Forelimb muscle (tissue), 1 donor: Measurements from ENCODE around the gene OXSM. TPM values are rescaled to one million over a fixed set of nuclear protein-coding genes. Genes with fewer than 3 reads are reported as not detected.

Experiments
- polyA plus RNA-seq: library from polyadenylated mRNA; unstranded; fragments of 120-200 nt; gene quantifications from one replicate; pipeline ENCODE4 v1.2.1, GENCODE V29; 2013; ENCODE audit not compliant: insufficient read length

OXSM gene
- polyA plus RNA-seq, 1 donor = 10.5 TPM

Other genes starting within 250 kb of the OXSM start
- 108 TPM for gene TOP2B, start 125.2 kb upstream of the OXSM start, polyA plus RNA-seq
- gene NGLY1, start 6.6 kb upstream of the OXSM start, polyA plus RNA-seq = 35.3 TPM